Measurements from ENCODE around the gene ATP9A.

Gene ATP9A

DNA sequence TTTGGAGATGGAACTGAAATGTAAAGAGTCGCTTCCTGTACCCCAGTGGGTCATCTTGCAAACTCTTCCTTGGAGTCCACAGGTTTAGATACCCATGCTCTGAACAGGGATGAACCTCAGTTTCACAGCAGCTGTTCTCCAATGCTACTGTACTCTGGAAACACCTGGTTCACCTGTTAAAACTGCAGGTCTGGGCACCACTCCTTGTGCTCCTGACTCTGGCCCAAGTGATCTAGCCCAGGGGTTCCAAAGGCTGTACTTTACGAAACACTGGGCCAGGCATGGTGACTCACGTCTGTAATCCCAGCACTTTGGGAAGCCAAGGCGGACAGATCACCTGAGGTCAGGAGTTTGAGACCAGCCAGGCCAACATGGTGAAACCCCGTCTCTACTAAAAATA, 102.1 kb downstream of the ATP9A start:
- no peak overlapping the region for H2AFZ ChIP-seq (ENCODE audit: low read length)
- TF ChIP-seq EZH2 (IDR thresholded peaks at IDR 0.05; ENCODE audit: borderline replicate concordance, low read length): no peak
- TF ChIP-seq, protein P1, sequence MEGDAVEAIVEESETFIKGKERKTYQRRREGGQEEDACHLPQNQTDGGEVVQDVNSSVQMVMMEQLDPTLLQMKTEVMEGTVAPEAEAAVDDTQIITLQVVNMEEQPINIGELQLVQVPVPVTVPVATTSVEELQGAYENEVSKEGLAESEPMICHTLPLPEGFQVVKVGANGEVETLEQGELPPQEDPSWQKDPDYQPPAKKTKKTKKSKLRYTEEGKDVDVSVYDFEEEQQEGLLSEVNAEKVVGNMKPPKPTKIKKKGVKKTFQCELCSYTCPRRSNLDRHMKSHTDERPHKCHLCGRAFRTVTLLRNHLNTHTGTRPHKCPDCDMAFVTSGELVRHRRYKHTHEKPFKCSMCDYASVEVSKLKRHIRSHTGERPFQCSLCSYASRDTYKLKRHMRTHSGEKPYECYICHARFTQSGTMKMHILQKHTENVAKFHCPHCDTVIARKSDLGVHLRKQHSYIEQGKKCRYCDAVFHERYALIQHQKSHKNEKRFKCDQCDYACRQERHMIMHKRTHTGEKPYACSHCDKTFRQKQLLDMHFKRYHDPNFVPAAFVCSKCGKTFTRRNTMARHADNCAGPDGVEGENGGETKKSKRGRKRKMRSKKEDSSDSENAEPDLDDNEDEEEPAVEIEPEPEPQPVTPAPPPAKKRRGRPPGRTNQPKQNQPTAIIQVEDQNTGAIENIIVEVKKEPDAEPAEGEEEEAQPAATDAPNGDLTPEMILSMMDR (IDR thresholded peaks at IDR 0.05; ENCODE audit: low read length): no peak
- H4K20me1 ChIP-seq (ENCODE audit: insufficient read depth, low read length): no peaks in the 10 kb centered on the region
- H3K27ac ChIP-seq (ENCODE audit: low read depth, low read length, poor library complexity, severe bottlenecking): no peak overlapping the region
- H3K9me2 ChIP-seq (ENCODE audit: low read depth, low read length): no peaks in the 10 kb centered on the region
- H3K36me3 ChIP-seq (ENCODE audit: insufficient read depth, low read length): no peaks in the 10 kb centered on the region
- peaks cover 9% of the 10 kb centered on the region for H3K4me1 ChIP-seq (ENCODE audit: insufficient read depth, low read length, severe bottlenecking)
- H3K27me3 ChIP-seq (ENCODE audit: insufficient read depth, low read length): no peaks in the 10 kb centered on the region
- no peaks in the 10 kb centered on the region for H3K79me2 ChIP-seq (ENCODE audit: insufficient read depth, low read length)
- H3K9me3 ChIP-seq (ENCODE audit: low read length): no peaks in the 10 kb centered on the region
- H3K4me2 ChIP-seq (ENCODE audit: low read length): no peak overlapping the region
- H3K4me3 ChIP-seq (ENCODE audit: low read depth, low read length, poor library complexity, severe bottlenecking): no peak overlapping the region
- no peak overlapping the region for H3K9ac ChIP-seq (ENCODE audit: low read length)
- H3F3A ChIP-seq (ENCODE audit: insufficient read depth, low read length): no peaks in the 10 kb centered on the region

DNA sequence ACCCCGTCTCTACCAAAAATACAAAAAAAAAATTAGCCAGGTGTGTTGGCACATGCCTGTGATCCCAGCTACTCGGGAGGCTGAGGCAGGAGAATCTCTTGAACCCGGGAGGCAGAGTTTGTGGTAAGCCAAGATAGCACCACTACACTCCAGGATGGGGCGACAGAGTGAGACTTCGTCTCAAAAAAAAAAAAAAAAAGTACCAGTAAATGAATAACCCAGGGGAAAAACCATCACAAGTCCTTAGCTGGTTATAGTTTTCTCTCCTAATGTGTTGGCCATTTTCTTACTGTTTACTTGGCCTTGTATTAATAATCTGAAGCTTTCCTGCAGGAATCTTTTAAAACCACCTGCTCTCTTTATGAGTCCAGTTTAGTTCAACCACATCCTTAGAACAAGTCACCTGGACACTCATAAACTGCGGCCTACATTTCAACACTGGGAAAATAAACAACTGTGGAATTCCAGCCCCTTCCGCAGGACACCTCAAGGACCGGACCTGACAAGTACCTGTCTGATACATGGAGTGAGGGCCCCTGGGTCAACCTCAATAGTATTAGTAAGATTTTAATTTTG, 102.6 kb downstream of the ATP9A start:
- TF ChIP-seq, protein P1 (IDR thresholded peaks at IDR 0.05; ENCODE audit: low read length): no peak
- TF ChIP-seq EZH2 (IDR thresholded peaks at IDR 0.05; ENCODE audit: borderline replicate concordance, low read length): no peak
- Histone ChIP-seq H3K4me2 (ENCODE audit: low read length) (no peak overlapping the region), H3K9me2 (ENCODE audit: low read depth, low read length) (no peaks in the 10 kb centered on the region), H3K9me3 (ENCODE audit: low read length) (no peaks in the 10 kb centered on the region), H3K27me3 (ENCODE audit: insufficient read depth, low read length) (no peaks in the 10 kb centered on the region), H3K9ac (ENCODE audit: low read length) (no peak overlapping the region), H3K27ac (ENCODE audit: low read depth, low read length, poor library complexity, severe bottlenecking) (no peak overlapping the region), H3K4me3 (ENCODE audit: low read depth, low read length, poor library complexity, severe bottlenecking) (no peak overlapping the region), H2AFZ (ENCODE audit: low read length) (no peak overlapping the region), H3K4me1 (ENCODE audit: insufficient read depth, low read length, severe bottlenecking) (peaks cover 9% of the 10 kb centered on the region), H3K79me2 (ENCODE audit: insufficient read depth, low read length) (no peaks in the 10 kb centered on the region), H3F3A (ENCODE audit: insufficient read depth, low read length) (no peaks in the 10 kb centered on the region), H4K20me1 (ENCODE audit: insufficient read depth, low read length) (no peaks in the 10 kb centered on the region), H3K36me3 (ENCODE audit: insufficient read depth, low read length) (no peaks in the 10 kb centered on the region)

DNA sequence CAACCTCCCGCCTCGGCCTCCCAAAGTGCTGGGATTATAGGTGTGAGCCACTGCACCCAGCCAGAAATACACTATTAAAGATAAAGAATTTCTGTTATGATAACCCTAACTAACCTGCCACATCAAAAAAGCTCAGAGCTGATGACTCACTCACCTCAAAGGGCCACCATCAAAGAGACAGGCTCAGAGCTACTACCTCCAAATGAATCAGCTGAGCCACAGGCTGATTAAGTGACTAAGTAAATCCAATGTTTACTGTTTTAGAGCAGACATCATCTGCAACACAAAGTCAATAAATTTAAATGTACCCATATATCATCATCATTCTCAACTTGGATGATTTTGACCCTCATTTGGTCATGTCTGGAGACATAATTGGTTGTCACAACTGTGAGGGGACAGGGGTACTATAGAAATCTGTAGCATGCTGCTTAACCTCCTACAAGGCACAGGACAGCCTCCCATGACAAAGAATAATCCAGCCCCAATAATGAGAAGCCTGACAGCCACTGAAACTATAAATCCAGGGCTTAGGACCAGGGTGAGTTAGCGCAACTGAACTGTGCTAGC, 106.5 kb downstream of the ATP9A start:
- no peak overlapping the region for H3K4me2 ChIP-seq (ENCODE audit: low read length)

More for the DNA sequence above, 106.5 kb downstream of the ATP9A start:
- Histone ChIP-seq H3K79me2 (ENCODE audit: insufficient read depth, low read length) (no peaks in the 10 kb centered on the region), H3F3A (ENCODE audit: insufficient read depth, low read length) (no peaks in the 10 kb centered on the region), H3K4me3 (ENCODE audit: low read depth, low read length, poor library complexity, severe bottlenecking) (no peak overlapping the region), H2AFZ (ENCODE audit: low read length) (no peak overlapping the region), H3K4me1 (ENCODE audit: insufficient read depth, low read length, severe bottlenecking) (peaks cover 3% of the 10 kb centered on the region), H4K20me1 (ENCODE audit: insufficient read depth, low read length) (no peaks in the 10 kb centered on the region), H3K27ac (ENCODE audit: low read depth, low read length, poor library complexity, severe bottlenecking) (no peak overlapping the region), H3K9me2 (ENCODE audit: low read depth, low read length) (no peaks in the 10 kb centered on the region), H3K9ac (ENCODE audit: low read length) (no peak overlapping the region), H3K9me3 (ENCODE audit: low read length) (no peaks in the 10 kb centered on the region), H3K27me3 (ENCODE audit: insufficient read depth, low read length) (no peaks in the 10 kb centered on the region; the same call in 1 of the 2 replicates), H3K36me3 (ENCODE audit: insufficient read depth, low read length) (no peaks in the 10 kb centered on the region)
- TF ChIP-seq EZH2 (IDR thresholded peaks at IDR 0.05; ENCODE audit: borderline replicate concordance, low read length): no peak
- TF ChIP-seq, protein P1 (IDR thresholded peaks at IDR 0.05; ENCODE audit: low read length): no peak
